ENCODE data around the gene ZSWIM4.
"Not testable (repeated sequence)": the region's sequence is repeated elsewhere in the genome, so short reads cannot be mapped to it uniquely, and the experiment has no call there.

The ZSWIM4 gene

DNA sequence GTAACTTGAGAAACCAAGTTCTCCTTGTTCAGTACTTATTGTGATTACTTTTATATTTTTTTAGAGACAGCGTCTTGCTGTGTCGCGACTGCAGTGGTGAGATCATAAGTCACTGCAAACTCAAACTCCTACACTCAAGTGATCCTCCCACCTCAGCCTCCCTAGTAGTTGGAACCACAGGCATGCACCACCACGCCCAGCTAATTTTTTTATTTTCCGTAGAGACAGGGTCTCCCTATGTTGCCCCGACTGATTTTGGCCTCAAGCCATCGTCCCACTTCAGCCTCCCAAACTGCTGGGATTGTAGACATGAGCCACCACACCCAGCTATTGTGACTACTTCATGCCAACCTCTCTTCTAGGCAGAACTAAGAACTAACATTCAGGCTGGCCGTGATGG is 12.7 kb upstream of the ZSWIM4 start:
- H3K36me3 ChIP-seq (replicated peaks), result peaks cover 20% of the 10 kb centered on the region
- no peaks in the 10 kb centered on the region for H3K27me3 ChIP-seq (replicated peaks)
- DNase-seq, result no peak
- in situ Hi-C loops (cut with HindIII; ENCODE audit: low pct_ligation_motif_present, low sequenced_read_pairs), result no loop called here
- H3K4me3 ChIP-seq (ENCODE audit: low read depth, low read length), result no peak overlapping the region
- no peak overlapping the region for H3K27ac ChIP-seq
- TF ChIP-seq, protein P1, sequence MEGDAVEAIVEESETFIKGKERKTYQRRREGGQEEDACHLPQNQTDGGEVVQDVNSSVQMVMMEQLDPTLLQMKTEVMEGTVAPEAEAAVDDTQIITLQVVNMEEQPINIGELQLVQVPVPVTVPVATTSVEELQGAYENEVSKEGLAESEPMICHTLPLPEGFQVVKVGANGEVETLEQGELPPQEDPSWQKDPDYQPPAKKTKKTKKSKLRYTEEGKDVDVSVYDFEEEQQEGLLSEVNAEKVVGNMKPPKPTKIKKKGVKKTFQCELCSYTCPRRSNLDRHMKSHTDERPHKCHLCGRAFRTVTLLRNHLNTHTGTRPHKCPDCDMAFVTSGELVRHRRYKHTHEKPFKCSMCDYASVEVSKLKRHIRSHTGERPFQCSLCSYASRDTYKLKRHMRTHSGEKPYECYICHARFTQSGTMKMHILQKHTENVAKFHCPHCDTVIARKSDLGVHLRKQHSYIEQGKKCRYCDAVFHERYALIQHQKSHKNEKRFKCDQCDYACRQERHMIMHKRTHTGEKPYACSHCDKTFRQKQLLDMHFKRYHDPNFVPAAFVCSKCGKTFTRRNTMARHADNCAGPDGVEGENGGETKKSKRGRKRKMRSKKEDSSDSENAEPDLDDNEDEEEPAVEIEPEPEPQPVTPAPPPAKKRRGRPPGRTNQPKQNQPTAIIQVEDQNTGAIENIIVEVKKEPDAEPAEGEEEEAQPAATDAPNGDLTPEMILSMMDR (IDR thresholded peaks at IDR 0.05; ENCODE audit: low read depth, low read length, missing control alignments), result no peak

DNA sequence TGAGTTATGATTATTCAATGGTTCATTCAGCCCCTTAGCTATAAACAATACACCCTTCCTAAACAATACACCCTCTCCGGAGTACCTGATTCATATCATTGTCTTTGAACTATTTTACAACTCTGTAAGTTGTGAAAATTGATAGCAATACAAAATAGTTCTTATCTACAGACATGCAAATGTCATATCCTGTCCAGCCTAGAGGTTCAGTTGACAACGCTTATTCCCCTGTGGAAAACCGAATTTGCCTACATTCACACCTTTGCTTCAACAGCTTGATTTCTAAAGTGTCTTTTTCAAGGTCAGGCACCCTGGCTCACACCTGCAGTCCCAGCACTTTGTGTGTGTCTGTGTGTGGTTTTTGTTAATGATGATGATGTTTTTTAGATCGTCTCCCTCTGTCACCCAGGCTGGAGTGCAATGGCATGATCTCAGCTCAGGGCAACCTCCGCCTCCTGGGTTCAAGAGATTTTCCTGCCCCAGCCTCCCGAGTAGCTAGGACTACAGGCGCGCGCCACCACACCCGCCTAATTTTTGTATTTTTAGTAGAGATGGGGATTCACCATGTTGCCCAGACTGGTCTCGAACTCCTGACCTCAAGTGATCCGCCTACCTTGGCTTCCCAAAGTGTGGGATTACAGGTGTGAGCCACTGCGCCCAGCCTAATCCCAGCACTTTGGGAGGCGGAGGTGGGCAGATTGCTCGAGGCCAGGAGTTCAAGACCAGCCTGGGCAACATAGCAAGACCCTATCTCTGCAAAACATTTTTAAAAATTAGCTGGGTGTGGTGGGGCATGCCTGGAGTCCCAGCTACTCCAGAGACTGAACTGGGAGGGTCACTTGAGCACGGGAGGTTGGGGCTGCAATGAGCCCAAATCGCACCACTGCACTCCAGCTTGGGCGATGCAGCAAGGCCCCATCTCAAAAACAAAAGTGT is 11.4 kb upstream of the ZSWIM4 start:
- in situ Hi-C loops (cut with HindIII; ENCODE audit: low pct_ligation_motif_present, low sequenced_read_pairs), result no loop called here
- TF ChIP-seq, protein P1 (IDR thresholded peaks at IDR 0.05; ENCODE audit: low read depth, low read length, missing control alignments), result no peak
- Histone ChIP-seq H3K27ac (no peak overlapping the region), H3K27me3 (replicated peaks) (no peaks in the 10 kb centered on the region), H3K4me3 (ENCODE audit: low read depth, low read length) (no peak overlapping the region), H3K36me3 (replicated peaks) (peaks cover 9% of the 10 kb centered on the region)
- no peak for DNase-seq

GRCh38 chr19:13784731-13785452 is 10.4 kb upstream of the ZSWIM4 start:
- peak; percentile 40 for DNase-seq
- in situ Hi-C loops (cut with HindIII; ENCODE audit: low pct_ligation_motif_present, low sequenced_read_pairs), result no loop called here
- H3K36me3 ChIP-seq (replicated peaks), result peaks cover 1% of the 10 kb centered on the region
- no peak overlapping the region for H3K27ac ChIP-seq
- TF ChIP-seq, protein P1 (IDR thresholded peaks at IDR 0.05; ENCODE audit: low read depth, low read length, missing control alignments), result peak; percentile 83
- no peaks in the 10 kb centered on the region for H3K27me3 ChIP-seq (replicated peaks)
- no peak overlapping the region for H3K4me3 ChIP-seq (ENCODE audit: low read depth, low read length)

- peak; percentile 65 for DNase-seq
- in situ Hi-C loops (cut with HindIII; ENCODE audit: low pct_ligation_motif_present, low sequenced_read_pairs), result no loop called here
These were observed 6.3 kb upstream of the ZSWIM4 start for GRCh38 chr19:13788991-13789390.

GRCh38 chr19:13790354-13790753 is 4.9 kb upstream of the ZSWIM4 start:
- Histone ChIP-seq H3K27me3 (replicated peaks) (no peaks in the 10 kb centered on the region), H3K36me3 (replicated peaks) (no peaks in the 10 kb centered on the region), H3K4me3 (ENCODE audit: low read depth, low read length) (no peak overlapping the region), H3K27ac (no peak overlapping the region)
- DNase-seq, result peak; percentile 48
- TF ChIP-seq, protein P1 (IDR thresholded peaks at IDR 0.05; ENCODE audit: low read depth, low read length, missing control alignments), result no peak
- in situ Hi-C loops (cut with HindIII; ENCODE audit: low pct_ligation_motif_present, low sequenced_read_pairs), result no loop called here

More at GRCh38 chr19:13788991-13789390, 6.3 kb upstream of the ZSWIM4 start:
- Histone ChIP-seq H3K27me3 (replicated peaks) (no peaks in the 10 kb centered on the region), H3K27ac (peak overlapping the region; percentile 82), H3K36me3 (replicated peaks) (no peaks in the 10 kb centered on the region), H3K4me3 (ENCODE audit: low read depth, low read length) (no peak overlapping the region)
- TF ChIP-seq, protein P1 (IDR thresholded peaks at IDR 0.05; ENCODE audit: low read depth, low read length, missing control alignments), result no peak

GRCh38 chr19:13793317-13793716 is 1.9 kb upstream of the ZSWIM4 start:
- H3K27ac ChIP-seq; H3K27me3 ChIP-seq (replicated peaks); in situ Hi-C loops (cut with HindIII; ENCODE audit: low pct_ligation_motif_present, low sequenced_read_pairs); H3K36me3 ChIP-seq (replicated peaks); H3K4me3 ChIP-seq (ENCODE audit: low read depth, low read length); DNase-seq: not testable (repeated sequence)

Measured in brain microvascular endothelial cell (primary cell).